GM19035 (cell line): ENCODE results near the gene GFRA3.
"Not testable (repeated sequence)": the region's sequence is repeated elsewhere in the genome, so short reads cannot be mapped to it uniquely, and the experiment has no call there.

Experiments
- ATAC-seq: cut with Tn5 transposase; IDR thresholded peaks from one replicate; pipeline ENCODE4 v1.9.1; 2021; ENCODE audit not compliant: unreplicated experiment

GFRA3 gene

DNA sequence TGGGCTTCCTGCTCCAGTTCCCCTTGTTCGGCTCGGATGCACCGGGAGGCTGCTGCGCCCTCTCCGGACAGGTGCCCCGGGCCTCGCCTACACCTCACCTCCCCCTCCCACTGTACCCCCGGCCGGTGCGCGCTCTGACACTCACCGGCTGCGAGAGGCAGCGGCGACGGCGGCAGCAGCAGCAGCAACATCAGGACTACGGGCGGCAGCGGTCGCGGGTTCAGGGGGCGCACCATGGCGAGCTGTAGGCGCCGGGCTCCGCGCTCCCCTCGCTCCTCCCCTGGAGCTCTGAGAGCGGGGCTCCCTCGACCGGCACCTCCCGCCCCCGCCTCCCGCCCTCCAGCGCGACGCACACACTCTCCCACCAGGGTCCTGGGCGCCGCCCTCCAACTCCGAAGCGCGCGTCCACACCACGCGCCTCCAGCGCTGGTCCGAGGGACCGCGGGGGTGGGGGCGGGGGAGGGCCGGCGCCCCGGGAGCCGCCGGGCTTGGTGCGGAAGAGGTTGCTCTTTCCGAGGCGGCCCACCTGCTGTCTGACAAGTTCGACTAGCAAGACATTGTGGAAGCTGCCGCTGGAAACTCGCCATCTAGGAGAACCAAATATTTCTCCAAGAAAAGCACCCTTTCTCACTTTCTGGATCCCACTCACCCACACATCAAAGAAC, at the start of gene GFRA3:
TSS of gene GFRA3 (minus strand) at position 433 of the 665 bp plus-strand sequence. CDS start at position 236, 197 bp downstream.
- ATAC-seq = no peak

DNA sequence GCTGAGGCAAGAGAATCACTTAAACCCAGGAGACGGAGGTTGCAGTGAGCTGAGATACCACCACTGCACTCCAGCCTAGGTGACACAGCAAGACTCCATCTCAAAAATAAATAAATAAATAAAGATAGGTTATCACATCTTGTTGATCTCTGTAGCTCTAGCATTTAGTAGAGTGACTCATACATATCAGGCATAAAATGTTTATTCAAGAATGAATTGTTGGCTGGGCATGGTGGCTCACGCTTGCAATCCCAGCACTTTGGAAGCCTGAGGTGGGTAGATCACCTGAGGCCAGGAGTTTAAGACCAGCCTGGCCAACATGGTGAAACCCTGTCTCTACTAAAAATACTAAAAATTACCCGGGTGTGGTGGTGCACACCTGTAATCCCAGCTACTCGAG, 43.8 kb upstream of the GFRA3 start:
- not testable (repeated sequence) for ATAC-seq

GRCh38 chr5:138316355-138316754, 41.9 kb upstream of the GFRA3 start:
- ATAC-seq = no peak

DNA sequence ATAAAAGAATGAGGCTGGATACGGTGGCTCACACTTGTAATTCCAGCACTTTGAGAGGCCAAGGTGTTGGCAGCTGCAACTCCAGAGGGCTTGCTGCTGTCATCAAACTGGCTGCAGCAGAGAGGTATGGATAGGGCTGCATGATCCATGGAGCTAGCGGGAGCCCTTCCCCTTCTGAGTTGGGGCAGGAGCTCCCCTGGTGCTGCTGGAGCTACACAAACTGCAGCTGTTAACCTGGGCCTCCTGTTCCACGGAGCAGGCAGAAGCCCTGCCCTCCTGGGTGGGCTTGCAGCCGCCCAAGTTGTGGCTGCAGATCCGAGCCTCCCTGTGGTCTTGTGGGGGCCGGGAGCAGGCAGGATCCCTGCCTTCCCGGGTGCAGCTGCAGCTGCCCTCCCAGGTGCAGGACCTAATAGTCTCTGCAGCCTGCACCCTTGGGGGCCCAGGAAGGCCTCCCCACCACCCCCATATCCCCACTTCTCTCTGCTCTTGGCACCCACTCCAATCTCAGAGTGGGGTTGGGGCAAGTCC, 41.4 kb upstream of the GFRA3 start:
- ATAC-seq = no peak

- ATAC-seq = no peak
Measured at GRCh38 chr5:138305797-138306196, 31.4 kb upstream of the GFRA3 start.

DNA sequence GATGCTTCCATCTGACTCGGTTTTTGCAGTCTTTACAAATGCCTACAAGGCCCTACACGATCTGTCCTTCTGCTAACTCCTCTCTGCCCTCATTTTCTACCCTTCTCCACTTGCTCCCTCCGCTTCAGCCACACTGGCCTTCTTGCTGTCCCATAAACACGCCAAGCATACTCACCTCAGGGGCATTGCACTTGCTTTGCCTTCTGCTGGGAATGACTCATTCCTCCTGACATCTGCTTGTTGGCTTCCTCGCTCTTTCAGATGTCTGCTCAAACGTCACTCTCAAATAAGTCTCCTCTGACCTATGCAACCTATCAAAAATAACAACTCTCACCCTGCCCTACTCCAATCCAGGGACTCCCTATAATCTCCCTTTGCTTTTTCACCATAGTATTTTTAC, 29.0 kb upstream of the GFRA3 start:
- no peak for ATAC-seq

GRCh38 chr5:138289296-138289695, 14.9 kb upstream of the GFRA3 start:
- no peak for ATAC-seq

- ATAC-seq = no peak
Measured at GRCh38 chr5:138287246-138287645, 12.8 kb upstream of the GFRA3 start.

GRCh38 chr5:138282920-138283742, 8.7 kb upstream of the GFRA3 start:
- ATAC-seq = no peak

GRCh38 chr5:138280915-138281314, 6.5 kb upstream of the GFRA3 start:
- no peak for ATAC-seq

GRCh38 chr5:138276402-138277054, 2.1 kb upstream of the GFRA3 start:
- no peak for ATAC-seq

DNA sequence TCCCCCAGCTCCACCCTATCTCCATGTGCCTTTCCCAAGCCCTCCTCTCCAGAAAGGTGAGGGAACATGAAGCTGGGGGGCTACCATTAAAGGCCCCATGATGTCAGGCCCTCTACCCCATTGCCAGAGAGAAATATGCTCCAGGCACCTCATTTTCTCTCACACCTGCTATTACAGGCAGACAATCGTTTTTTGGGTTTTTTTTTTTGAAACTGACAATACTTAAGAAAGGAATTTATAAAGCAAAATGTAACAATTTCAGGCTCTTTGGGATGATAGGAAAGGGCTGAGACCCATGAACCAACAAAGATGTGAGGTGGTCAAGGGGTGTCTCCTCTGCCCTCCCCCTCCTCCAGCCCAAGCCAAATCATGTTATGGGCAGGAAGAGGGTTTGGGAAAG, 1.5 kb upstream of the GFRA3 start:
- no peak for ATAC-seq

GRCh38 chr5:138275379-138275782, 960 bp upstream of the GFRA3 start:
- no peak for ATAC-seq

- ATAC-seq = no peak
Measured at GRCh38 chr5:138273834-138274188, 610 bp downstream of the GFRA3 start.

DNA sequence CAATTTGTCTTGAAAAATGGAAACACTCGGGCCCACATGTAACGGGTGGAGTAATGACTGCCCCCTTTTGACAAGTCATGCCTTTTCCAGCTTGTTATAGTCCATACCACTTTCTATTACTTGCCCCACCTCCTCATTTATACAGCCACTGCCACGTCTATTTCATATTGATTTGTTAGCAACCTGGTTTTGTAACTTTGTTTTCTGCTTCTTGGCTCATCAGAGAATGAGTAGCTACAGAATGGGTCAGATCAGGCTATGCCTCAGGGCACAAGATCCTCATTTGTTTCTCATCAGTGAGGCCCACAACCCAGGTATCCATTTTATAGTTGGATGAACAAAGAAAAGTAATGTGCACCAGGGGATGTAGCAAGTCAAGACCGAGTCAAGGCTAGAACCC, 1.7 kb downstream of the GFRA3 start:
- no peak for ATAC-seq

DNA sequence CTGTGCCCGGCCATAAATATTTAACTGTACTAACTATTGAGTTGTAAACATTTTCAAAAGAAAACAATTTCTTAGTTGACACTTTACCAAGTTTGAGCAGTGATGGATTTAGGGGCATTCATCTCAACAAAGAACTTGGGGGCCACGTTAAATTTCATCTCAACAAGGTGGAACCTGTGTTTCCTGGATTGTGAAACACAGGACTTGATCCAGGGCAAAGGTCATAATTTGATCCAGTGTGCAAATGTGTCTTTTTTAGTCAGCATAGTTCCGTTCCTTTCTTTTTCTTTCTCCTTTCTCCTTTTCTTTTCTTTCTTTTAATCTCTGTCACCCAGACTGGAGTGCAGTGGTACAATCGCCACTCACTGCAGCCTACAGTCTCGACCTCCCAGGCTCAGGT, 3.1 kb downstream of the GFRA3 start:
- ATAC-seq = no peak

DNA sequence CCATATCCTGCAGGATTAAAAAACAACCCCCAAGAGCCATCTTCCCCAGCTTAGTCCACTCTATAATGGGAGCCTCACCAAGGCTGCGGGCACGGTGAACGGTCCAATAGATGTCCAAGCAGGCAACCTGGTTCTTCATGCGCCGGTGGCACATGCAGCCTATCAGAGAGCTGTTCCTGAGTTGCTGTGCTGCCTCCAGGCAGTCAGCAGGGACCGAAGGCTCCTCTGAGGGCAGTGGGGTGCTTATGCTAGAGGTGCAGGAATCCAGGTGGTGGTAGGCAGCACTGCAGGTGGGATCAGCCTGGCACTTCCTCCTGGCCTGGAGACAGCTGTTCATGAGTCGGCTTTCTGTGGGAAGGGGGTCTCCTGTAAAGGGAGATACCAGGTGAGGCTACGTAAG, 10.2 kb downstream of the GFRA3 start:
- ATAC-seq = no peak

GRCh38 chr5:138263581-138263980, 10.8 kb downstream of the GFRA3 start:
- ATAC-seq = no peak

DNA sequence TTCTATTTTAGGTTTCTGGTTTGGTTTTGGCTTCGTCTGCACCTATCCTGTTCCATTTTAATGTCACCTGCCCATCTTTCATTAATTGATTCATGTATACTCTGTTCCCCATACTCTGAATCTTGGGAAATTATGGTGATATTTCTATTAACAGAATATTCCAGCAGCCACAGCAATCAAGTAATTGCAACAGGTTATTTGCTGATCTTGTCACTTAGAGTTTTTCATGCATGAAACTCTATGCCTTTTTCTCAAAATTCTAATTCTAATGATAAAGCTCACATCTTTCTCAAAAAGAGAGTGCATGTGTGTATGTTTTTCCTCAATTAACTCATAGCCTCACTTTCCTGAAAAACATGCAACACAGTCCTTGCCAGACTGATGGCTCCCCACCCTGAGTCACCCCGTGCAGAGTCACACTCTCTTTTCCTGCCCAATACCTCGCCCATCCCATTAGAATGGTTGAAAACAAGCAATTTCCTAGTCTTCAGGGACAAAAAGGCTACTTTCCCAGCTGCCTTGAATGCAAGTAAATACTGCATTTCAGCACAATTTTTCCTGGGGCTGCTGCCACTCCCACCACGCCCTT, 15.6 kb downstream of the GFRA3 start:
- ATAC-seq = no peak

GRCh38 chr5:138257583-138257982, 16.8 kb downstream of the GFRA3 start:
- ATAC-seq = no peak

DNA sequence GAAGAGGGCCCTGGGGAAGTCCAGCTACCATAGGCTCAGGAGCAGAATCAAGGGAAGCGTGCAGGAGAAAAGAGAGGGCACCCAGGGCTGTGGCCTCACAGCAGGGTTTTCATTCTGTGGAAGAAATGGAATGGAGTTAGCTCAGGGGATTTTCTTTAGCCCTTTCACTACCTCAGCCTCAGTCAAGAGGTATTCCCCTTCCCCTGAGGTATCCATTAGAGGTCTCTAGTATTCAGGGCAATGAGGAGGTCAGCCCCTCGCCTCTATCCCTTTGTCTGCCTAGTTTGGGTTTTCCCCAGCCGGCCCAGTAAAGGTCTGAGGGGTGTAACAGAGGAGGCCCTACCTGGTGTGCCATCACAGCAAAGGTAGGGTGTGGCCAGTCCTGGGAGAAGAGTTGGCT, 21.5 kb downstream of the GFRA3 start:
- ATAC-seq = no peak
